H9 (cell line): ENCODE data around the gene LPAR3. TPM values are rescaled to one million over a fixed set of nuclear protein-coding genes. Genes with fewer than 3 reads are reported as not detected.

Experiments used
- DNase-seq: peaks from one replicate; pipeline ENCODE4 v3.0.0-alpha.2; 2017
- H2AFZ ChIP-seq: one replicate; pipeline ENCODE4 v1.6.1; 2013; ENCODE audit warnings: mild to moderate bottlenecking, low read length, control low read depth, moderate library complexity
- H2AK5ac ChIP-seq: 2 replicates; pipeline ENCODE4 v1.6.1; 2013; ENCODE audit warnings: low read length, control low read depth, mixed read lengths; ENCODE audit not compliant: insufficient read length
- H2BK120ac ChIP-seq: one replicate; pipeline ENCODE4 v1.6.1; 2013; ENCODE audit warnings: low read depth, mild to moderate bottlenecking, low read length, control low read depth, inconsistent platforms; ENCODE audit not compliant: poor library complexity, severe bottlenecking
- H2BK12ac ChIP-seq: 2 replicates; pipeline ENCODE4 v1.6.1; 2013; ENCODE audit warnings: low read length, control low read depth, mixed read lengths, low read depth; ENCODE audit not compliant: insufficient read length
- H2BK15ac ChIP-seq: 2 replicates; pipeline ENCODE4 v1.6.1; 2013; ENCODE audit warnings: low read depth, low read length, control low read depth
- H2BK20ac ChIP-seq: one replicate; pipeline ENCODE4 v1.6.1; 2013; ENCODE audit warnings: low read depth, mild to moderate bottlenecking, low read length, control low read depth, inconsistent platforms; ENCODE audit not compliant: poor library complexity, severe bottlenecking
- H2BK5ac ChIP-seq: 2 replicates; pipeline ENCODE4 v1.6.1; 2013; ENCODE audit warnings: low read length, control low read depth, mixed read lengths; ENCODE audit not compliant: insufficient read length
- H3K14ac ChIP-seq: 2 replicates; pipeline ENCODE4 v1.6.1; 2013; ENCODE audit warnings: low read length, control low read depth; ENCODE audit not compliant: insufficient read depth
- H3K18ac ChIP-seq: 2 replicates; pipeline ENCODE4 v1.6.1; 2013; ENCODE audit warnings: low read depth, mild to moderate bottlenecking, mixed read lengths, low read length, control low read depth; ENCODE audit not compliant: insufficient read length
- H3K23ac ChIP-seq: 2 replicates; pipeline ENCODE4 v1.6.1; 2013; ENCODE audit warnings: low read length, control low read depth, mixed read lengths, low read depth; ENCODE audit not compliant: insufficient read length
- H3K23me2 ChIP-seq: 2 replicates; pipeline ENCODE4 v1.6.1; 2013; ENCODE audit warnings: low read depth, mild to moderate bottlenecking, mixed read lengths, low read length, control low read depth; ENCODE audit not compliant: insufficient read length, poor library complexity, severe bottlenecking
- H3K27ac ChIP-seq: 2 replicates; pipeline ENCODE4 v1.5.1; 2013; ENCODE audit warnings: low read length, control low read depth, mixed read lengths, low read depth; ENCODE audit not compliant: insufficient read length
- H3K27me3 ChIP-seq: 2 replicates; pipeline ENCODE4 v1.6.1; 2013; ENCODE audit warnings: low read length, control low read depth, inconsistent platforms; ENCODE audit not compliant: insufficient read depth
- H3K4ac ChIP-seq: 2 replicates; pipeline ENCODE4 v1.6.1; 2013; ENCODE audit warnings: low read depth, mild to moderate bottlenecking, control low read depth, inconsistent platforms, low read length, moderate library complexity
- H3K4me1 ChIP-seq: 2 replicates; pipeline ENCODE4 v1.6.1; 2013; ENCODE audit warnings: low read length, control low read depth, inconsistent platforms; ENCODE audit not compliant: insufficient read depth
- H3K4me2 ChIP-seq: 2 replicates; pipeline ENCODE4 v1.6.1; 2013; ENCODE audit warnings: low read length, control low read depth, mixed read lengths; ENCODE audit not compliant: insufficient read length, insufficient read depth
- H3K56ac ChIP-seq: 2 replicates; pipeline ENCODE4 v1.6.1; 2013; ENCODE audit warnings: low read depth, mild to moderate bottlenecking, mixed read lengths, low read length, control low read depth; ENCODE audit not compliant: insufficient read length
- H3K79me1 ChIP-seq: 2 replicates; pipeline ENCODE4 v1.6.1; 2013; ENCODE audit warnings: low read depth, mild to moderate bottlenecking, moderate library complexity, low read length, control low read depth, inconsistent platforms; ENCODE audit not compliant: insufficient read depth, poor library complexity, severe bottlenecking
- H3K79me2 ChIP-seq: 2 replicates; pipeline ENCODE4 v1.6.1; 2013; ENCODE audit warnings: low read length, control low read depth, inconsistent platforms; ENCODE audit not compliant: insufficient read depth
- H3K9ac ChIP-seq: 2 replicates; pipeline ENCODE4 v1.6.1; 2013; ENCODE audit warnings: low read length, control low read depth, mixed read lengths; ENCODE audit not compliant: insufficient read length; ENCODE audit errors: extremely low read depth
- H3K9me3 ChIP-seq: one replicate; pipeline ENCODE4 v1.6.1; 2013; ENCODE audit warnings: low read depth, low read length, inconsistent platforms; ENCODE audit not compliant: control insufficient read depth
- H3T11ph ChIP-seq: one replicate; pipeline ENCODE4 v1.6.1; 2013; ENCODE audit warnings: mild to moderate bottlenecking, low read length, control low read depth, inconsistent platforms
- H4K20me1 ChIP-seq: one replicate; pipeline ENCODE4 v1.6.1; 2013; ENCODE audit not compliant: control insufficient read depth, insufficient read length, insufficient read depth
- H4K5ac ChIP-seq: 2 replicates; pipeline ENCODE4 v1.6.1; 2013; ENCODE audit warnings: low read depth, mild to moderate bottlenecking, mixed read lengths, low read length, control low read depth; ENCODE audit not compliant: insufficient read length
- H4K8ac ChIP-seq: replicated peaks from 2 replicates; pipeline ENCODE4 v1.6.1; 2013; ENCODE audit warnings: low read length, control low read depth, mixed read lengths, low read depth; ENCODE audit not compliant: insufficient read length
- H4K91ac ChIP-seq: 2 replicates; pipeline ENCODE4 v1.6.1; 2013; ENCODE audit warnings: low read depth, mild to moderate bottlenecking, moderate library complexity, mixed read lengths, low read length, control low read depth; ENCODE audit not compliant: insufficient read length
- H3K27ac Mint-ChIP-seq, 3 experiments: 2 replicates in 2 of 3; 3 replicates in 1 of 3; pipeline ENCODE4 v1.8.0; 2020 to 2021; ENCODE audit warnings: mixed read lengths in 3 of 3, mild to moderate bottlenecking in 1 of 3, moderate library complexity in 1 of 3
- H3K27me3 Mint-ChIP-seq: 2 replicates; pipeline ENCODE4 v1.8.0; 2021; ENCODE audit warnings: low read depth, mild to moderate bottlenecking, moderate library complexity, mixed read lengths
- H3K36me3 Mint-ChIP-seq, 3 experiments: 2 replicates in 2 of 3; 3 replicates in 1 of 3; pipeline ENCODE4 v1.8.0; 2020 to 2021; ENCODE audit warnings: low read depth in 3 of 3, mixed read lengths in 3 of 3; ENCODE audit not compliant: insufficient read depth in 1 of 3
- H3K4me1 Mint-ChIP-seq, 2 experiments: 2 replicates each; pipeline ENCODE4 v1.8.0; 2020; ENCODE audit warnings: mixed read lengths in 2 of 2
- H3K4me3 Mint-ChIP-seq, 2 experiments: 2 replicates in 1 of 2; 3 replicates in 1 of 2; pipeline ENCODE4 v1.8.0; 2020 to 2021; ENCODE audit warnings: mild to moderate bottlenecking in 2 of 2, mixed read lengths in 2 of 2, moderate library complexity in 1 of 2
- H3K9me3 Mint-ChIP-seq, 2 experiments: 2 replicates in 1 of 2; 3 replicates in 1 of 2; pipeline ENCODE4 v1.8.0; 2020; ENCODE audit warnings: mild to moderate bottlenecking in 2 of 2, mixed read lengths in 2 of 2, moderate library complexity in 1 of 2
- total RNA-seq: library from RNA; stranded (reverse); gene quantifications from 2 replicates; pipeline ENCODE4 v1.2.1, GENCODE V29; 2021
- TF ChIP-seq, protein P1 (sequence below): fragments of 200-600 bp; sonication (generic); conservative IDR thresholded peaks from 3 replicates; pipeline ENCODE4 v1.8.0; 2021; ENCODE audit warnings: antibody characterized with exemption, mild to moderate bottlenecking

Gene LPAR3
- total RNA-seq, 1 experiment from 2014 or later: 3.0 TPM

- Histone ChIP-seq H3K4me2 (no peak overlapping the region), H2BK15ac (no peak overlapping the region), H3K23me2 (no peaks in the 10 kb centered on the region), H3K9me3 (no peaks in the 10 kb centered on the region), H3K18ac (no peak overlapping the region), H4K91ac (no peak overlapping the region), H2AK5ac (no peak overlapping the region), H3K79me2 (no peaks in the 10 kb centered on the region), H3K27me3 (no peaks in the 10 kb centered on the region; the same call in 1 of the 2 replicates), H3K79me1 (no peaks in the 10 kb centered on the region), H3K4me1 (no peaks in the 10 kb centered on the region), H4K8ac (no peak overlapping the region), H3K27ac (no peak overlapping the region), H2BK120ac (no peak overlapping the region), H4K5ac (no peak overlapping the region), H3K14ac (no peak overlapping the region), H3K9ac (no peak overlapping the region), H2BK5ac (no peak overlapping the region), H2AFZ (no peak overlapping the region), H3K23ac (no peak overlapping the region), H3K4ac (no peak overlapping the region), H3K56ac (no peak overlapping the region), H4K20me1 (no peaks in the 10 kb centered on the region), H2BK20ac (no peak overlapping the region), H2BK12ac (no peak overlapping the region), H3T11ph (no peak overlapping the region)
- Mint-ChIP-seq H3K4me1 (peaks cover 16 to 20% of the 10 kb centered on the region in 2 experiments), H3K4me3 (no peak overlapping the region), H3K27me3 (peaks cover 20% of the 10 kb centered on the region), H3K36me3 (peaks cover 0 to 6% (median 1%) of the 10 kb centered on the region in 3 experiments; a peak in 2 of 7 replicates), H3K27ac (no peak overlapping the region), H3K9me3 (peaks cover 5 to 6% of the 10 kb centered on the region in 2 experiments; a peak in 4 of 5 replicates)
- TF ChIP-seq, protein P1, sequence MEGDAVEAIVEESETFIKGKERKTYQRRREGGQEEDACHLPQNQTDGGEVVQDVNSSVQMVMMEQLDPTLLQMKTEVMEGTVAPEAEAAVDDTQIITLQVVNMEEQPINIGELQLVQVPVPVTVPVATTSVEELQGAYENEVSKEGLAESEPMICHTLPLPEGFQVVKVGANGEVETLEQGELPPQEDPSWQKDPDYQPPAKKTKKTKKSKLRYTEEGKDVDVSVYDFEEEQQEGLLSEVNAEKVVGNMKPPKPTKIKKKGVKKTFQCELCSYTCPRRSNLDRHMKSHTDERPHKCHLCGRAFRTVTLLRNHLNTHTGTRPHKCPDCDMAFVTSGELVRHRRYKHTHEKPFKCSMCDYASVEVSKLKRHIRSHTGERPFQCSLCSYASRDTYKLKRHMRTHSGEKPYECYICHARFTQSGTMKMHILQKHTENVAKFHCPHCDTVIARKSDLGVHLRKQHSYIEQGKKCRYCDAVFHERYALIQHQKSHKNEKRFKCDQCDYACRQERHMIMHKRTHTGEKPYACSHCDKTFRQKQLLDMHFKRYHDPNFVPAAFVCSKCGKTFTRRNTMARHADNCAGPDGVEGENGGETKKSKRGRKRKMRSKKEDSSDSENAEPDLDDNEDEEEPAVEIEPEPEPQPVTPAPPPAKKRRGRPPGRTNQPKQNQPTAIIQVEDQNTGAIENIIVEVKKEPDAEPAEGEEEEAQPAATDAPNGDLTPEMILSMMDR: no peak
- DNase-seq: no peak
Measured at GRCh38 chr1:84768634-84769033, 124.4 kb downstream of the LPAR3 start.
